Fibroblast of lung (primary cell): ENCODE measurements around the gene KICS2.

Experiments used
- EZH2 ChIP-seq: IDR thresholded peaks from 2 replicates; pipeline ENCODE4 v1.5.1; 2012; ENCODE audit warnings: low read length, control low read depth, mild to moderate bottlenecking; ENCODE audit errors: missing control alignments
- TF ChIP-seq, protein P1 (sequence below), 2 donors: IDR thresholded peaks in 1 of 2; conservative IDR thresholded peaks in 1 of 2; 1 replicate in 1 of 2; 2 replicates in 1 of 2; pipeline ENCODE4 v1.5.1; 2011 to 2012; ENCODE audit warnings: low read length in 2 of 2, control low read depth in 1 of 2, inconsistent platforms in 1 of 2, low read depth in 1 of 2, mild to moderate bottlenecking in 1 of 2

DNA sequence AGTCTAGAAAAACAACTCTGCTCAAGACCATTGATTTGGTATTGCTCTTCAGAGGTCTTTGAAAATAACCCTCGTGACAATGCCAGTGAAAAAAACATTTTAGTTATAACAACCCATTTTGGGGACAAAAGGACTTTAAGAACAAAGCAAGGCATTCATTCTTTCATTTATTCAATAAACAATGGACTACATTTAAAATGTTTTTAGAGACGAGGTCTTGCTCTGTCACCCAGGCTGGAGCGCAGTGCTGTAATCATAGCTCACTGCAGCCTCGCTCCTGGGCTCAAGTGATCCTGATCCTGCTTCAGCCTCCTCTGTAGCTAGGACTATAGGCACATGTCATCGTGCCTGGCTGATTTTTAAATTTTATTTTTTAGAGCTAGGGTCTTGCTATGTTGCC is 7.7 kb upstream of the KICS2 start:
- TF ChIP-seq, protein P1, sequence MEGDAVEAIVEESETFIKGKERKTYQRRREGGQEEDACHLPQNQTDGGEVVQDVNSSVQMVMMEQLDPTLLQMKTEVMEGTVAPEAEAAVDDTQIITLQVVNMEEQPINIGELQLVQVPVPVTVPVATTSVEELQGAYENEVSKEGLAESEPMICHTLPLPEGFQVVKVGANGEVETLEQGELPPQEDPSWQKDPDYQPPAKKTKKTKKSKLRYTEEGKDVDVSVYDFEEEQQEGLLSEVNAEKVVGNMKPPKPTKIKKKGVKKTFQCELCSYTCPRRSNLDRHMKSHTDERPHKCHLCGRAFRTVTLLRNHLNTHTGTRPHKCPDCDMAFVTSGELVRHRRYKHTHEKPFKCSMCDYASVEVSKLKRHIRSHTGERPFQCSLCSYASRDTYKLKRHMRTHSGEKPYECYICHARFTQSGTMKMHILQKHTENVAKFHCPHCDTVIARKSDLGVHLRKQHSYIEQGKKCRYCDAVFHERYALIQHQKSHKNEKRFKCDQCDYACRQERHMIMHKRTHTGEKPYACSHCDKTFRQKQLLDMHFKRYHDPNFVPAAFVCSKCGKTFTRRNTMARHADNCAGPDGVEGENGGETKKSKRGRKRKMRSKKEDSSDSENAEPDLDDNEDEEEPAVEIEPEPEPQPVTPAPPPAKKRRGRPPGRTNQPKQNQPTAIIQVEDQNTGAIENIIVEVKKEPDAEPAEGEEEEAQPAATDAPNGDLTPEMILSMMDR (conservative IDR thresholded peaks at IDR 0.05 in 1 of 2, IDR thresholded peaks at IDR 0.05 in 1 of 2; ENCODE audit: low read depth in 1 of 2, low read length in 2 of 2) = no peak
- TF ChIP-seq EZH2 = no peak
